B cell (primary cell): Measurements from ENCODE around the gene DDR1. TPM values are rescaled to one million over a fixed set of nuclear protein-coding genes. Genes with fewer than 3 reads are reported as not detected.

ENCODE experiments used
- ATAC-seq: fragments of 200-7000 bp; cut with Tn5 transposase; one replicate; pipeline ENCODE4 v1.10.0; 2021; ENCODE audit warnings: low read depth, mild to moderate bottlenecking, moderate number of reproducible peaks, moderate library complexity
- CTCF ChIA-PET: fragments of 350-600 bp; sonication (Branson Sonifier 250); formaldehyde crosslinking; loops from one replicate; lab custom pipeline; 2021; ENCODE audit warnings: antibody characterized with exemption, inconsistent platforms; lab: Charles Lee
- POLR2A ChIA-PET: fragments of 350-600 bp; sonication (Branson Sonifier 250); formaldehyde crosslinking; loops from one replicate; lab custom pipeline; 2021; ENCODE audit warnings: antibody characterized with exemption; lab: Charles Lee
- DNase-seq: peaks from one replicate; pipeline ENCODE4 v3.0.0; 2013
- H2AFZ ChIP-seq: 2 replicates; pipeline ENCODE4 v1.6.1; 2012; ENCODE audit warnings: mild to moderate bottlenecking, low read depth, low read length; ENCODE audit not compliant: insufficient read depth, poor library complexity, severe bottlenecking
- H3K27ac ChIP-seq, 2 donors: 1 replicate in 1 of 2; 2 replicates in 1 of 2; pipeline ENCODE4 v1.5.1; 2012 to 2013; ENCODE audit warnings: low read length in 2 of 2, mild to moderate bottlenecking in 2 of 2, moderate library complexity in 1 of 2
- H3K27me3 ChIP-seq, 4 experiments: fragments of 200-600 bp in 1 of 4; sonication (generic) in 1 of 4; replicated peaks in 1 of 4; 1 replicate in 2 of 4; 2 replicates in 2 of 4; pipeline versions ENCODE4 v1.6.1 to v1.7.0; 2013 to 2016; ENCODE audit warnings: low read length in 3 of 4, mild to moderate bottlenecking in 2 of 4, mixed read lengths in 1 of 4, moderate library complexity in 1 of 4; ENCODE audit not compliant: insufficient read depth in 4 of 4, control insufficient read depth in 3 of 4; ENCODE audit errors: control extremely low read depth in 1 of 4
- H3K36me3 ChIP-seq, 2 experiments: replicated peaks in 1 of 2; 1 replicate in 1 of 2; 2 replicates in 1 of 2; pipeline versions ENCODE4 v1.6.1 to v1.7.1; 2013; ENCODE audit warnings: low read length in 1 of 2; ENCODE audit not compliant: insufficient read depth in 2 of 2, control insufficient read depth in 1 of 2; ENCODE audit errors: control extremely low read depth in 1 of 2, extremely low read depth in 1 of 2
- H3K4me1 ChIP-seq, 2 donors: fragments of 200-600 bp in 1 of 2; sonication (generic) in 1 of 2; 1 replicate in 1 of 2; 2 replicates in 1 of 2; pipeline versions ENCODE4 v1.5.1 to v1.6.1; 2013 to 2017; ENCODE audit warnings: low read length in 2 of 2; ENCODE audit not compliant: control insufficient read depth in 2 of 2, insufficient read depth in 2 of 2
- H3K4me2 ChIP-seq: replicated peaks from 2 replicates; pipeline ENCODE3; 2012; ENCODE audit warnings: mild to moderate bottlenecking, low read depth, low read length; ENCODE audit not compliant: poor library complexity, severe bottlenecking
- H3K4me3 ChIP-seq, 5 experiments: fragments of 200-600 bp in 1 of 5; sonication (generic) in 1 of 5; 1 replicate in 3 of 5; 2 replicates in 2 of 5; pipeline versions ENCODE4 v1.5.1 to v1.7.0; 2011 to 2016; ENCODE audit warnings: low read length in 4 of 5, mild to moderate bottlenecking in 4 of 5, low read depth in 2 of 5, control low read depth in 1 of 5, moderate library complexity in 1 of 5; ENCODE audit not compliant: insufficient read depth in 1 of 5; ENCODE audit errors: control extremely low read depth in 1 of 5, extremely low read depth in 1 of 5
- H3K79me2 ChIP-seq: fragments of 200-600 bp; sonication (generic); one replicate; pipeline ENCODE4 v1.6.0; 2016; ENCODE audit warnings: low read length; ENCODE audit not compliant: control insufficient read depth, insufficient read depth
- H3K9ac ChIP-seq: fragments of 200-600 bp; sonication (generic); 2 replicates; pipeline ENCODE4 v1.6.1; 2017; ENCODE audit warnings: mild to moderate bottlenecking, low read length, moderate library complexity
- H3K9me3 ChIP-seq, 3 donors: one replicate each; pipeline versions ENCODE4 v1.6.1 to v1.7.1; 2013; ENCODE audit warnings: low read length in 2 of 3; ENCODE audit not compliant: control insufficient read depth in 2 of 3, insufficient read depth in 1 of 3; ENCODE audit errors: control extremely low read depth in 1 of 3
- H4K20me1 ChIP-seq: 2 replicates; pipeline ENCODE4 v1.6.0; 2012; ENCODE audit warnings: mild to moderate bottlenecking, low read length; ENCODE audit not compliant: insufficient read depth, control insufficient read depth, poor library complexity, severe bottlenecking
- H3K27ac Mint-ChIP-seq: one replicate; pipeline ENCODE4 v1.8.0; 2021; ENCODE audit warnings: mixed read lengths
- H3K27me3 Mint-ChIP-seq: one replicate; pipeline ENCODE4 v1.8.0; 2021; ENCODE audit warnings: mixed read lengths
- H3K4me1 Mint-ChIP-seq: one replicate; pipeline ENCODE4 v1.8.0; 2021; ENCODE audit warnings: mixed read lengths
- H3K4me3 Mint-ChIP-seq: one replicate; pipeline ENCODE4 v1.8.0; 2021; ENCODE audit warnings: mixed read lengths
- H3K9me3 Mint-ChIP-seq: one replicate; pipeline ENCODE4 v1.8.0; 2022; ENCODE audit warnings: mixed read lengths; ENCODE audit not compliant: insufficient read depth
- EZH2 ChIP-seq: IDR thresholded peaks from 2 replicates; pipeline ENCODE4 v1.6.1; 2012; ENCODE audit warnings: borderline replicate concordance, low read depth, mild to moderate bottlenecking, moderate library complexity, low read length; ENCODE audit not compliant: insufficient read depth, poor library complexity, severe bottlenecking
- WGBS: methylation state at CpG from one replicate; pipeline ENCODE4 v1.1.5; 2013; ENCODE audit warnings: missing lambda C conversion rate; ENCODE audit not compliant: insufficient coverage; 5-methylcytosine and 5-hydroxymethylcytosine counted together
- intact Hi-C: fragments of 100-400 bp; cut with micrococcal nuclease; formaldehyde crosslinking; loops from one replicate; pipeline ENCODE4 v1.10.0; 2022
- polyA plus RNA-seq: library from polyadenylated mRNA; depleted of rRNA; stranded (reverse); fragments of >200 nt; gene quantifications from 2 replicates; pipeline ENCODE4 v1.2.3, GENCODE V29; 2012
- total RNA-seq, 2 donors: library from RNA; stranded (reverse); fragments of 120-200 nt in 1 of 2; gene quantifications; 1 replicate in 1 of 2; 2 replicates in 1 of 2; pipeline versions ENCODE4 v1.2.3 to v1.2.4, GENCODE V29; 2013 to 2022
- TF ChIP-seq, protein P1 (sequence below): fragments of 200-600 bp; IDR thresholded peaks from one replicate; pipeline ENCODE4 v1.8.0; 2022; ENCODE audit warnings: antibody characterized with exemption, mild to moderate bottlenecking

DDR1 gene
- total and polyA plus RNA-seq, 2 donors (not counting 1 experiment from before 2014, with no cell fraction given) = 28.8 to 61.7 TPM

GRCh38 chr6:30887901-30888815, 3.8 kb downstream of the DDR1 start:
- no peak overlapping the region for H3K4me3 ChIP-seq
- peaks cover 36% of the 10 kb centered on the region for H3K4me1 Mint-ChIP-seq
- no peak overlapping the region for H3K27ac ChIP-seq
- H3K79me2 ChIP-seq = peaks cover 72% of the 10 kb centered on the region
- peaks cover 32 to 33% of the 10 kb centered on the region in 2 donors for H3K4me1 ChIP-seq
- ATAC-seq = no peak
- no peaks in the 10 kb centered on the region for H3K9me3 ChIP-seq
- H3K4me2 ChIP-seq = peak overlapping the region; percentile 17
- H3K27ac Mint-ChIP-seq = no peak overlapping the region
- 100% methylated on average over 1 of the region's 6 CpGs for WGBS
- TF ChIP-seq EZH2 = no peak
- TF ChIP-seq, protein P1, sequence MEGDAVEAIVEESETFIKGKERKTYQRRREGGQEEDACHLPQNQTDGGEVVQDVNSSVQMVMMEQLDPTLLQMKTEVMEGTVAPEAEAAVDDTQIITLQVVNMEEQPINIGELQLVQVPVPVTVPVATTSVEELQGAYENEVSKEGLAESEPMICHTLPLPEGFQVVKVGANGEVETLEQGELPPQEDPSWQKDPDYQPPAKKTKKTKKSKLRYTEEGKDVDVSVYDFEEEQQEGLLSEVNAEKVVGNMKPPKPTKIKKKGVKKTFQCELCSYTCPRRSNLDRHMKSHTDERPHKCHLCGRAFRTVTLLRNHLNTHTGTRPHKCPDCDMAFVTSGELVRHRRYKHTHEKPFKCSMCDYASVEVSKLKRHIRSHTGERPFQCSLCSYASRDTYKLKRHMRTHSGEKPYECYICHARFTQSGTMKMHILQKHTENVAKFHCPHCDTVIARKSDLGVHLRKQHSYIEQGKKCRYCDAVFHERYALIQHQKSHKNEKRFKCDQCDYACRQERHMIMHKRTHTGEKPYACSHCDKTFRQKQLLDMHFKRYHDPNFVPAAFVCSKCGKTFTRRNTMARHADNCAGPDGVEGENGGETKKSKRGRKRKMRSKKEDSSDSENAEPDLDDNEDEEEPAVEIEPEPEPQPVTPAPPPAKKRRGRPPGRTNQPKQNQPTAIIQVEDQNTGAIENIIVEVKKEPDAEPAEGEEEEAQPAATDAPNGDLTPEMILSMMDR = no peak
- DNase-seq = no peak
- CTCF ChIA-PET = interaction anchor here (1.0 to 2.2 kb wide), 5 partner anchors 11 to 67 kb away, joined by 3 to 8 read pairs (median 4); partner anchors contain the start of gene VARS2
- no peaks in the 10 kb centered on the region for H3K27me3 ChIP-seq
- POLR2A ChIA-PET = no interaction called here
- H3K9ac ChIP-seq = no peak overlapping the region
- H4K20me1 ChIP-seq = peaks cover 62% of the 10 kb centered on the region
- H3K36me3 ChIP-seq = peaks cover 0 to 40% of the 10 kb centered on the region in 2 experiments
- H2AFZ ChIP-seq = no peak overlapping the region
- no peak overlapping the region for H3K4me3 Mint-ChIP-seq
- intact Hi-C loops = no loop called here
- H3K27me3 Mint-ChIP-seq = no peaks in the 10 kb centered on the region
- no peaks in the 10 kb centered on the region for H3K9me3 Mint-ChIP-seq
